ENCODE results near the gene C1orf198.

The C1orf198 gene

DNA sequence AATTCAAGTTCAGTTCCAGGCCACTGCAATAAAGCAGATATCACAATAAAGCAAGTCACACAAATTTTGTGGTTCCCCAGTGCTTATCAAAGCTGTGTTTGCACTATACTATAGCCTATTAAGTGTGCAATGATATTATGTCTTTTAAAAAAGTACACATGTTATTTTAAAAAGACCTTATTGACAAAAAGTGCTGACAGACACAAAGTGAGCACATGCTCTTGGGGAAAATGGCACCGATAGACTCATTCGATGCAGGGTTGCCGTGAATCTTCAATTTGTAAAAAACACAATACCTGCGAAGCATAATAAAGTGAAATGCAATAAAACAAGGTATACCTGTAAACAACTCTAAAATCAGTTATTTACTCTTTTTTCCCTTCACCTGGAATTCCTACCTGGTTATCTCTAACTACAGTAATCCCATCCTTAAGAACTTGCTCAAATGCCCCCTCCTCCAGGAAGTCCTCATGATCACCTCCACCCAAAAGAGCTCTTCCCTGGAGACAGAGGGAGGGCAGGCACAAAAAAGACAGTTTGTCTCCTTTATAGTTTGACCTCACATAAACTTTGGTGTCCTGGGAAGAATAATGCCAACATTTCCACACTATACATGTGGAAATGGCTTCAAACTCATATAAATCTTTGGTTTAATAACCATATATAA is 9.7 kb upstream of the C1orf198 start:
- H3K9me2 ChIP-seq (replicated peaks; ENCODE audit: control insufficient read depth, low read length): no peaks in the 10 kb centered on the region
- TF ChIP-seq, protein P1, sequence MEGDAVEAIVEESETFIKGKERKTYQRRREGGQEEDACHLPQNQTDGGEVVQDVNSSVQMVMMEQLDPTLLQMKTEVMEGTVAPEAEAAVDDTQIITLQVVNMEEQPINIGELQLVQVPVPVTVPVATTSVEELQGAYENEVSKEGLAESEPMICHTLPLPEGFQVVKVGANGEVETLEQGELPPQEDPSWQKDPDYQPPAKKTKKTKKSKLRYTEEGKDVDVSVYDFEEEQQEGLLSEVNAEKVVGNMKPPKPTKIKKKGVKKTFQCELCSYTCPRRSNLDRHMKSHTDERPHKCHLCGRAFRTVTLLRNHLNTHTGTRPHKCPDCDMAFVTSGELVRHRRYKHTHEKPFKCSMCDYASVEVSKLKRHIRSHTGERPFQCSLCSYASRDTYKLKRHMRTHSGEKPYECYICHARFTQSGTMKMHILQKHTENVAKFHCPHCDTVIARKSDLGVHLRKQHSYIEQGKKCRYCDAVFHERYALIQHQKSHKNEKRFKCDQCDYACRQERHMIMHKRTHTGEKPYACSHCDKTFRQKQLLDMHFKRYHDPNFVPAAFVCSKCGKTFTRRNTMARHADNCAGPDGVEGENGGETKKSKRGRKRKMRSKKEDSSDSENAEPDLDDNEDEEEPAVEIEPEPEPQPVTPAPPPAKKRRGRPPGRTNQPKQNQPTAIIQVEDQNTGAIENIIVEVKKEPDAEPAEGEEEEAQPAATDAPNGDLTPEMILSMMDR (IDR thresholded peaks at IDR 0.05; ENCODE audit: low read depth, low read length, poor library complexity, severe bottlenecking): no peak
- TF ChIP-seq EZH2phosphoT487 (IDR thresholded peaks at IDR 0.05; ENCODE audit: borderline replicate concordance, low read length): no peak

DNA sequence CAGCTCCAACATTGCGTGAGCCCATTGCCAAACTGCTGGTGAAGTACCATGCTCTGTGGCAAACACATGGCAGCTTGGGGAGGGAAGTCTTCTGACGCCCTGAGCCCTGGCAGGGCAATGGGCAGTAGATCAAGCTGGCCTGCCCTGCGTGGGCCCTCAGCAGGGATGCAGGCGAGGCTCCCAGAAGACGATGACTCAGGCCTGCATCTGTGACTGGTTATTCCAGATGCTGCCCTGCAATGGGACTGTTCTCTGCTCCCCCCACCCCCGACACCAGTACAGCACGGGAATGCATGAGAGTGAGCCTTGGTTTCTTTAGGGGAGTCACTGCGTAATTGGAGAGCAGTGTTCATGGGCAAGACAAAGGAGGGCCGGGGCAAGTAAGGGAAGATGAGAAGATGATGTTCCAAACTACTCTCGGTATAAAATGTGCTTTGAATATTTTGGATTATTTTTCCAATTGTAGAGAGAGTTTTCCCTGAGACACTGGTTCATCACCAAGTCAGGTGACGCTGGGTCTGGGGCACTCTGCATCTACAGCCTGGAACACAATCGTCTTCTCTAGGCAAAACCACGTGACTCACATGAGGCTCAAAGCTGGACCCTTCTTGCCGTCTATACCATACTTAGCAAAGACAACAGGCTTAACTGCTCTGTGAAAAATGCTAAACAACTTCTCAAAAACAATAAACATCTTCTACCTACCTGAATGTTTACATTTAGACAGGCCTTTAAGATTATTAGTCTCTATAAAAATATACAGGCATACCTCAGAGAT is 9.0 kb upstream of the C1orf198 start:
- TF ChIP-seq EZH2phosphoT487 (IDR thresholded peaks at IDR 0.05; ENCODE audit: borderline replicate concordance, low read length): no peak
- TF ChIP-seq, protein P1 (IDR thresholded peaks at IDR 0.05; ENCODE audit: low read depth, low read length, poor library complexity, severe bottlenecking): no peak
- no peak overlapping the region for H3K27ac ChIP-seq (ENCODE audit: low read depth, low read length)
- no peaks in the 10 kb centered on the region for H4K20me1 ChIP-seq (ENCODE audit: control insufficient read depth, insufficient read depth, low read depth, low read length)
- no peaks in the 10 kb centered on the region for H3F3A ChIP-seq (ENCODE audit: control insufficient read depth, insufficient read depth)
- H3K4me3 ChIP-seq (ENCODE audit: low read length): no peak overlapping the region
- H3K9me3 ChIP-seq (ENCODE audit: control insufficient read depth, insufficient read depth, low read length): no peaks in the 10 kb centered on the region
- H3K4me1 ChIP-seq (ENCODE audit: control insufficient read depth, low read length): no peaks in the 10 kb centered on the region
- no peaks in the 10 kb centered on the region for H3K36me3 ChIP-seq (ENCODE audit: control insufficient read depth, low read length)
- peaks cover 23% of the 10 kb centered on the region for H3K27me3 ChIP-seq (ENCODE audit: control insufficient read depth, low read length)
- H3K4me2 ChIP-seq (ENCODE audit: low read length): no peak overlapping the region
- no peaks in the 10 kb centered on the region for H3K79me2 ChIP-seq (ENCODE audit: control insufficient read depth, low read length)
- H3K9me2 ChIP-seq (replicated peaks; ENCODE audit: control insufficient read depth, low read length): no peaks in the 10 kb centered on the region

More for the DNA sequence above, 9.7 kb upstream of the C1orf198 start:
- Histone ChIP-seq H3K4me2 (ENCODE audit: low read length) (no peak overlapping the region), H3F3A (ENCODE audit: control insufficient read depth, insufficient read depth) (no peaks in the 10 kb centered on the region), H4K20me1 (ENCODE audit: control insufficient read depth, insufficient read depth, low read depth, low read length) (no peaks in the 10 kb centered on the region), H3K36me3 (ENCODE audit: control insufficient read depth, low read length) (no peaks in the 10 kb centered on the region), H3K27ac (ENCODE audit: low read depth, low read length) (no peak overlapping the region), H3K4me3 (ENCODE audit: low read length) (no peak overlapping the region), H3K27me3 (ENCODE audit: control insufficient read depth, low read length) (peaks cover 23% of the 10 kb centered on the region), H3K9me3 (ENCODE audit: control insufficient read depth, insufficient read depth, low read length) (no peaks in the 10 kb centered on the region), H3K4me1 (ENCODE audit: control insufficient read depth, low read length) (no peaks in the 10 kb centered on the region), H3K79me2 (ENCODE audit: control insufficient read depth, low read length) (no peaks in the 10 kb centered on the region)

DNA sequence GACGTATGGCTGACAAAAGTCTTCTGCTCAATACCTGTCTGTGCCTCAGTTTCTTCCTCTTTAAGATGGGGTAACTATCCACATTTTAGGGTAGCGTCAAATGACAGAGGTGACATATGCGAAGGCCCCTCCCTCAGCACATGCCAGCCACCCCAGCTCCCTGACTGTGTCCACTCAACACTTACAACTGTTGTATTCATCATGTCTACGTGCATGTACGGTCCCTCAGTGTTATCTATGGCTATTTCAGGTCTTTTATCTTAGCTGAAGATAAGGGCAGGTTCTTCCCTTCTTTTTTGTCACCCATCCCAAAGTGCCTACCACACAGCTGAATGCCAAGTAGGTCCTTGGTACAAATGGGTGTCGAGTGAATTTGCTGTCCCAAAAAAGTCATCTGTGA is 8.3 kb upstream of the C1orf198 start:
- Histone ChIP-seq H3K36me3 (ENCODE audit: control insufficient read depth, low read length) (no peaks in the 10 kb centered on the region), H3F3A (ENCODE audit: control insufficient read depth, insufficient read depth) (no peaks in the 10 kb centered on the region), H3K4me1 (ENCODE audit: control insufficient read depth, low read length) (no peaks in the 10 kb centered on the region), H4K20me1 (ENCODE audit: control insufficient read depth, insufficient read depth, low read depth, low read length) (no peaks in the 10 kb centered on the region), H3K79me2 (ENCODE audit: control insufficient read depth, low read length) (no peaks in the 10 kb centered on the region), H3K4me3 (ENCODE audit: low read length) (no peak overlapping the region), H3K9me2 (replicated peaks; ENCODE audit: control insufficient read depth, low read length) (no peaks in the 10 kb centered on the region), H3K27ac (ENCODE audit: low read depth, low read length) (no peak overlapping the region), H3K9me3 (ENCODE audit: control insufficient read depth, insufficient read depth, low read length) (no peaks in the 10 kb centered on the region), H3K4me2 (ENCODE audit: low read length) (no peak overlapping the region), H3K27me3 (ENCODE audit: control insufficient read depth, low read length) (peaks cover 25% of the 10 kb centered on the region)
- TF ChIP-seq EZH2phosphoT487 (IDR thresholded peaks at IDR 0.05; ENCODE audit: borderline replicate concordance, low read length): no peak
- TF ChIP-seq, protein P1 (IDR thresholded peaks at IDR 0.05; ENCODE audit: low read depth, low read length, poor library complexity, severe bottlenecking): no peak
